Measurements from ENCODE around the gene ADAD2. TPM values are rescaled to one million over a fixed set of nuclear protein-coding genes. Genes with fewer than 3 reads are reported as not detected.

ADAD2 gene
- total RNA-seq, 1 donor from 2014 or later = not detected

- no peaks in the 10 kb centered on the region for H3K9me3 ChIP-seq
- DNase-seq (ENCODE audit: extremely low spot score in 2 of 2) = no peak
- intact Hi-C loops (cut with DNase I) = no loop called here
- no peaks in the 10 kb centered on the region for H3K27me3 ChIP-seq
- no peaks in the 10 kb centered on the region for H3K36me3 ChIP-seq
- H3K27ac ChIP-seq = no peak overlapping the region
- no peak overlapping the region for H3K4me3 ChIP-seq
- peaks cover 5% of the 10 kb centered on the region for H3K4me1 ChIP-seq
- no peak for TF ChIP-seq POLR2A (IDR thresholded peaks at IDR 0.05)
- TF ChIP-seq CTCF (IDR thresholded peaks at IDR 0.05) = no peak
- TF ChIP-seq POLR2AphosphoS5 (IDR thresholded peaks at IDR 0.05; ENCODE audit: insufficient read depth in 1 of 2, low read depth in 1 of 2) = no peak
Observed at GRCh38 chr16:84224554-84224953, 33.6 kb downstream of the ADAD2 start.

GRCh38 chr16:84225126-84225525, 34.2 kb downstream of the ADAD2 start:
- Histone ChIP-seq H3K4me3 (no peak overlapping the region), H3K27ac (no peak overlapping the region), H3K27me3 (no peaks in the 10 kb centered on the region), H3K9me3 (no peaks in the 10 kb centered on the region), H3K36me3 (no peaks in the 10 kb centered on the region), H3K4me1 (peaks cover 5% of the 10 kb centered on the region)
- no peak for DNase-seq (ENCODE audit: extremely low spot score in 2 of 2)
- intact Hi-C loops (cut with DNase I) = no loop called here
- TF ChIP-seq CTCF (IDR thresholded peaks at IDR 0.05) = no peak
- TF ChIP-seq POLR2A (IDR thresholded peaks at IDR 0.05) = no peak
- TF ChIP-seq POLR2AphosphoS5 (IDR thresholded peaks at IDR 0.05; ENCODE audit: insufficient read depth in 1 of 2, low read depth in 1 of 2) = no peak

- DNase-seq (ENCODE audit: extremely low spot score in 2 of 2) = no peak
- no peak overlapping the region for H3K4me3 ChIP-seq
- H3K27me3 ChIP-seq = no peaks in the 10 kb centered on the region
- no peak overlapping the region for H3K27ac ChIP-seq
- intact Hi-C loops (cut with DNase I) = no loop called here
- peaks cover 5% of the 10 kb centered on the region for H3K4me1 ChIP-seq
- no peaks in the 10 kb centered on the region for H3K36me3 ChIP-seq
- TF ChIP-seq POLR2A (IDR thresholded peaks at IDR 0.05) (no peak), POLR2AphosphoS5 (IDR thresholded peaks at IDR 0.05; ENCODE audit: insufficient read depth in 1 of 2, low read depth in 1 of 2) (no peak), CTCF (IDR thresholded peaks at IDR 0.05) (no peak)
- H3K9me3 ChIP-seq = no peaks in the 10 kb centered on the region
Observed at GRCh38 chr16:84225571-84225970, 34.6 kb downstream of the ADAD2 start.

GRCh38 chr16:84226026-84226425, 35.1 kb downstream of the ADAD2 start:
- TF ChIP-seq POLR2AphosphoS5 (IDR thresholded peaks at IDR 0.05; ENCODE audit: insufficient read depth in 1 of 2, low read depth in 1 of 2) = no peak
- Histone ChIP-seq H3K4me1 (peaks cover 5% of the 10 kb centered on the region), H3K27me3 (no peaks in the 10 kb centered on the region), H3K27ac (no peak overlapping the region), H3K4me3 (no peak overlapping the region), H3K36me3 (no peaks in the 10 kb centered on the region), H3K9me3 (no peaks in the 10 kb centered on the region)
- intact Hi-C loops (cut with DNase I) = no loop called here
- DNase-seq (ENCODE audit: extremely low spot score in 2 of 2) = no peak

GRCh38 chr16:84227548-84227947, 36.6 kb downstream of the ADAD2 start:
- Histone ChIP-seq H3K4me3 (no peak overlapping the region), H3K36me3 (no peaks in the 10 kb centered on the region), H3K27ac (no peak overlapping the region), H3K4me1 (peaks cover 5% of the 10 kb centered on the region), H3K27me3 (no peaks in the 10 kb centered on the region), H3K9me3 (no peaks in the 10 kb centered on the region)
- intact Hi-C loops (cut with DNase I) = no loop called here
- DNase-seq (ENCODE audit: extremely low spot score in 2 of 2) = no peak
- no peak for TF ChIP-seq CTCF (IDR thresholded peaks at IDR 0.05)
- no peak for TF ChIP-seq POLR2A (IDR thresholded peaks at IDR 0.05)

Data from vagina (tissue), 2 donors.